Right ventricle myocardium inferior (tissue), 1 donor: ENCODE data around the gene SIK2. TPM values are rescaled to one million over a fixed set of nuclear protein-coding genes. Genes with fewer than 3 reads are reported as not detected.

Experiments
- ATAC-seq: fragments of 200-7000 bp; cut with Tn5 transposase; one replicate; pipeline ENCODE4 v1.9.1; 2020; ENCODE audit warnings: mild to moderate bottlenecking, moderate library complexity
- DNase-seq: peaks from one replicate; pipeline ENCODE4 v3.0.0; 2021; ENCODE audit errors: missing footprints
- intact Hi-C: fragments of 100-400 bp; cut with DNase I; formaldehyde crosslinking; loops from one replicate; pipeline ENCODE4 v1.11.0; 2022
- total RNA-seq: library from RNA; stranded (reverse); fragmentation: NEBNext Ultra II Directional; extraction: Animal tissue kit (Norgen Biotek cat#: 25700); gene quantifications from one replicate; pipeline ENCODE4 v1.2.1, GENCODE V29; 2021
- donor health status: DM: no; HTN: yes; CAD: no; lungs with severe emphysema.

The SIK2 gene
- total RNA-seq, 1 donor from 2014 or later = 15.9 TPM

GRCh38 chr11:111731821-111732220, 129.6 kb downstream of the SIK2 start:
- intact Hi-C loops = no loop called here
- DNase-seq (no peak), ATAC-seq (no peak)

GRCh38 chr11:111733016-111733415, 130.8 kb downstream of the SIK2 start:
- intact Hi-C loops = no loop called here
- peak; percentile 43 for ATAC-seq
- DNase-seq = no peak

- intact Hi-C loops = loop anchor here (2.0 kb wide), 1 partner anchor 25 kb away; no protein-coding TSS in a partner anchor
- DNase-seq = no peak
These were observed 131.4 kb downstream of the SIK2 start for GRCh38 chr11:111733611-111734088.

GRCh38 chr11:111734101-111734953, 132.1 kb downstream of the SIK2 start:
- intact Hi-C loops = loop anchor here (2.0 kb wide), 1 partner anchor 24 kb away; no protein-coding TSS in a partner anchor
- no peak for DNase-seq
- no peak for ATAC-seq

More at GRCh38 chr11:111733611-111734088, 131.4 kb downstream of the SIK2 start:
- no peak for ATAC-seq

- no peak for ATAC-seq
- intact Hi-C loops = loop anchor here (2.0 kb wide), 1 partner anchor 24 kb away; no protein-coding TSS in a partner anchor
- DNase-seq = no peak
These were observed 132.7 kb downstream of the SIK2 start for GRCh38 chr11:111734954-111735261.

- ATAC-seq = peak; percentile 77
- DNase-seq = peak; percentile 81
- intact Hi-C loops = loop anchor here (2.0 kb wide), 1 partner anchor 23 kb away; no protein-coding TSS in a partner anchor
These were observed 133.2 kb downstream of the SIK2 start for GRCh38 chr11:111735262-111736116.

- intact Hi-C loops = no loop called here
- DNase-seq = no peak
- ATAC-seq = no peak
These were observed 133.9 kb downstream of the SIK2 start for GRCh38 chr11:111736181-111736590.

GRCh38 chr11:111736621-111737443, 134.6 kb downstream of the SIK2 start:
- no peak for ATAC-seq
- intact Hi-C loops = no loop called here
- no peak for DNase-seq

GRCh38 chr11:111737444-111738210, 135.4 kb downstream of the SIK2 start:
- ATAC-seq (peak; percentile 6), DNase-seq (no peak)
- intact Hi-C loops = no loop called here

- intact Hi-C loops = no loop called here
- DNase-seq (no peak), ATAC-seq (no peak)
These were observed 137.1 kb downstream of the SIK2 start for GRCh38 chr11:111739299-111739698.

GRCh38 chr11:111741751-111742150, 139.5 kb downstream of the SIK2 start:
- ATAC-seq (no peak), DNase-seq (no peak)
- intact Hi-C loops = no loop called here

- intact Hi-C loops = no loop called here
- ATAC-seq = no peak
- no peak for DNase-seq
These were observed 141.5 kb downstream of the SIK2 start for GRCh38 chr11:111743700-111744099.

- intact Hi-C loops = no loop called here
- DNase-seq (no peak), ATAC-seq (no peak)
These were observed 143.7 kb downstream of the SIK2 start for GRCh38 chr11:111745719-111746504.

- intact Hi-C loops = no loop called here
- DNase-seq (no peak), ATAC-seq (no peak)
These were observed 146.0 kb downstream of the SIK2 start for GRCh38 chr11:111748035-111748804.

- intact Hi-C loops = no loop called here
- ATAC-seq (no peak), DNase-seq (no peak)
These were observed 147.4 kb downstream of the SIK2 start for GRCh38 chr11:111749646-111750045.

- intact Hi-C loops = no loop called here
- ATAC-seq (no peak), DNase-seq (no peak)
These were observed 153.8 kb downstream of the SIK2 start for GRCh38 chr11:111756097-111756496.
